ENCODE results near the gene ZC3H18. TPM values are rescaled to one million over a fixed set of nuclear protein-coding genes. Genes with fewer than 3 reads are reported as not detected.

ZC3H18 gene
- total and polyA plus RNA-seq, 9 donors = 16.0 to 40.4 (median 30.7) TPM

DNA sequence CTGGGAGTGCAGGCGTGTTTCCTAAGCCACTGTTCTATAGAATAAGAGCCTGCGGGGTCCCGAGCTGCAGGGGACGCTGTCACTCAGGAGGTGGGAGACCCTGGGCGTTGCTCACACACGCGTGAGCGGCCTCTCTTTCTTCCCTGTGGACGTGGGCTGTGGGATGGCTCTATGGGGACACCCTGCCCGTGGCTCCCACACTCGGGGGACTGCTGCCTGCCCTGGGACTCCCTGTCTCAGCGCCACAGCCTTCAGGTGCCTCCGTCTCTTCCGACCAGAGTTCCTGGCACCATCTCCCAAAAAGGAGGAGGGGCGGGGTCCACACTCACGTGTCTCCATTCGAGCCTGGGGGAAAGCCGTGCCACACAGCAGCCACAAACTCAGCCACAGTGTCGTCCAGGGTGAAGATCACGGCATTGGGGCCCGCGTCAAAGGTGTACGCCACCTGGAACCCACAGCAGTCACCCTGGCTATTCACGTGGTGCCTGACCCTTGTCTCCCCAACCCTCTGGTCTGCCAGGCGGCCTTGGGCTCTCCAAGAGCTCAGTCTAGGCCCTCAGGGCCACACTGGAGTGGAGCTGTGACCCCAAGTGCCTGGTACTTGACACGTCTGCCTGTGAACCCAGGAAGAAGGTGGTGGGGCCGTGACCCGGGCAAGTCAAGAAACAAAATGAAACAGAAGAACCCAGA lies 84.3 kb downstream of the ZC3H18 start:
- no peak for DNase-seq

GRCh38 chr16:88655053-88655732 lies 85.0 kb downstream of the ZC3H18 start:
- Histone ChIP-seq H3K36me3 (no peaks in the 10 kb centered on the region), H3K9me3 (no peaks in the 10 kb centered on the region), H3K4me1 (ENCODE audit: insufficient read depth) (no peaks in the 10 kb centered on the region), H3K27me3 (no peaks in the 10 kb centered on the region), H3K27ac (no peak overlapping the region), H3K4me3 (no peak overlapping the region)
- WGBS, 3 donors = 92 to 96% (median 94%) methylated on average over 50 of the region's 50 CpGs
- TF ChIP-seq EP300 (IDR thresholded peaks at IDR 0.05) = no peak
- TF ChIP-seq POLR2A (IDR thresholded peaks at IDR 0.05) = no peak
- TF ChIP-seq, protein P1, sequence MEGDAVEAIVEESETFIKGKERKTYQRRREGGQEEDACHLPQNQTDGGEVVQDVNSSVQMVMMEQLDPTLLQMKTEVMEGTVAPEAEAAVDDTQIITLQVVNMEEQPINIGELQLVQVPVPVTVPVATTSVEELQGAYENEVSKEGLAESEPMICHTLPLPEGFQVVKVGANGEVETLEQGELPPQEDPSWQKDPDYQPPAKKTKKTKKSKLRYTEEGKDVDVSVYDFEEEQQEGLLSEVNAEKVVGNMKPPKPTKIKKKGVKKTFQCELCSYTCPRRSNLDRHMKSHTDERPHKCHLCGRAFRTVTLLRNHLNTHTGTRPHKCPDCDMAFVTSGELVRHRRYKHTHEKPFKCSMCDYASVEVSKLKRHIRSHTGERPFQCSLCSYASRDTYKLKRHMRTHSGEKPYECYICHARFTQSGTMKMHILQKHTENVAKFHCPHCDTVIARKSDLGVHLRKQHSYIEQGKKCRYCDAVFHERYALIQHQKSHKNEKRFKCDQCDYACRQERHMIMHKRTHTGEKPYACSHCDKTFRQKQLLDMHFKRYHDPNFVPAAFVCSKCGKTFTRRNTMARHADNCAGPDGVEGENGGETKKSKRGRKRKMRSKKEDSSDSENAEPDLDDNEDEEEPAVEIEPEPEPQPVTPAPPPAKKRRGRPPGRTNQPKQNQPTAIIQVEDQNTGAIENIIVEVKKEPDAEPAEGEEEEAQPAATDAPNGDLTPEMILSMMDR (IDR thresholded peaks at IDR 0.05) = no peak
- intact Hi-C loops (cut with DNase I) = no loop called here
- DNase-seq = no peak

More for the DNA sequence above, 84.3 kb downstream of the ZC3H18 start:
- Histone ChIP-seq H3K27me3 (no peaks in the 10 kb centered on the region), H3K36me3 (no peaks in the 10 kb centered on the region), H3K4me1 (ENCODE audit: insufficient read depth) (no peaks in the 10 kb centered on the region), H3K27ac (no peak overlapping the region), H3K9me3 (no peaks in the 10 kb centered on the region), H3K4me3 (no peak overlapping the region)
- no peak for TF ChIP-seq POLR2A (IDR thresholded peaks at IDR 0.05)
- TF ChIP-seq EP300 (IDR thresholded peaks at IDR 0.05) = no peak
- TF ChIP-seq, protein P1 (IDR thresholded peaks at IDR 0.05) = no peak
- intact Hi-C loops (cut with DNase I) = no loop called here
- WGBS, 3 donors = 85 to 88% (median 86%) methylated on average over 26 to 28 of the region's 28 CpGs

DNA sequence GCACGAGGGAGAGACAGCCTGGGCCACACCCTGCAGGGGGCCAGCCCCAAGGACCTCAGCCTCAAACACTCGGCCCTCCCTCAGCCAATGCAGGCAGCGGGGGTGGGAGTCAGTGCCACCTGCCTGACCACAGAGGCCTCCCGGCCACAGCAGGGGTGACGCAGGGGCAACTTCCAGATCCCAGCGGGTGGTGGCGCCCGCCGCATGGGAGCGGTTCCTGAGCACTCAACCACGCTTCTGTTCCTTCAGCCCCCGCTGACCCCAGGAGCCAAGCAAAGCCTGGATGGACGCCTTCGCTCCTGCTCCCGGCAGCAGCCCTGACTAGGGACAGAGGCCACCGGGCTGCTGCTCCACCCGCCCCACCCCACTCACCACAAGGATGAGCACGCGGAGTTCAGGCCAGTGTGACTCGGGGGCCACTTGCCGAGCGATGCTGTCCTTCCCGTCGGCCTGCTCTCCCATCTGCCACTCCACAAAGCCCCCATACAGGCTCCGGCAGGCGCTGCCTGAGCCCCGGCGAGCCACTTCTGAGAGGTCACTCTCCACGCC lies 85.6 kb downstream of the ZC3H18 start:
- DNase-seq = no peak
- Histone ChIP-seq H3K9me3 (no peaks in the 10 kb centered on the region), H3K36me3 (no peaks in the 10 kb centered on the region), H3K4me1 (ENCODE audit: insufficient read depth) (no peaks in the 10 kb centered on the region), H3K27me3 (no peaks in the 10 kb centered on the region), H3K27ac (no peak overlapping the region), H3K4me3 (no peak overlapping the region)
- TF ChIP-seq EP300 (IDR thresholded peaks at IDR 0.05) = no peak
- TF ChIP-seq POLR2A (IDR thresholded peaks at IDR 0.05) = no peak
- TF ChIP-seq, protein P1 (IDR thresholded peaks at IDR 0.05) = no peak
- intact Hi-C loops (cut with DNase I) = no loop called here
- 90 to 92% (median 92%) methylated on average over 29 of the region's 29 CpGs for WGBS, 3 donors

GRCh38 chr16:88656291-88656980 lies 86.2 kb downstream of the ZC3H18 start:
- Histone ChIP-seq H3K4me1 (ENCODE audit: insufficient read depth) (no peaks in the 10 kb centered on the region), H3K27me3 (no peaks in the 10 kb centered on the region), H3K9me3 (no peaks in the 10 kb centered on the region), H3K36me3 (no peaks in the 10 kb centered on the region), H3K27ac (no peak overlapping the region), H3K4me3 (no peak overlapping the region)
- intact Hi-C loops (cut with DNase I) = no loop called here
- no peak for DNase-seq
- WGBS, 3 donors = 84 to 86% (median 85%) methylated on average over 24 to 25 of the region's 25 CpGs
- TF ChIP-seq EP300 (IDR thresholded peaks at IDR 0.05) (no peak), POLR2A (IDR thresholded peaks at IDR 0.05) (no peak)
- TF ChIP-seq, protein P1 (IDR thresholded peaks at IDR 0.05) = no peak

All from ovary (tissue), 9 donors.